GM23338 (cell line): Measurements from ENCODE around the gene CGRRF1. TPM values are rescaled to one million over a fixed set of nuclear protein-coding genes. Genes with fewer than 3 reads are reported as not detected.

Experiments used
- ATAC-seq: fragments of 200-7000 bp; cut with Tn5 transposase; 3 replicates; pipeline ENCODE4 v1.9.1; 2020
- DNase-seq: peaks from one replicate; pipeline ENCODE4 v3.0.0-alpha.2; 2015; ENCODE audit warnings: low spot score
- H2AFZ ChIP-seq: fragments of 200-600 bp; sonication (generic); 2 replicates; pipeline ENCODE4 v1.8.0; 2016; ENCODE audit warnings: antibody characterized with exemption, mild to moderate bottlenecking, moderate library complexity
- H3F3A ChIP-seq: fragments of 200-600 bp; sonication (generic); replicated peaks from 2 replicates; pipeline ENCODE4 v1.8.0; 2017; ENCODE audit warnings: antibody characterized with exemption, mixed run types, low read depth
- H3K27ac ChIP-seq: fragments of 200-600 bp; sonication (generic); 2 replicates; pipeline ENCODE4 v1.6.1; 2016; ENCODE audit warnings: low read depth
- H3K27me3 ChIP-seq: fragments of 200-600 bp; sonication (generic); 2 replicates; pipeline ENCODE4 v1.8.0; 2016; ENCODE audit warnings: mild to moderate bottlenecking, mixed run types, moderate library complexity; ENCODE audit not compliant: insufficient read depth
- H3K36me3 ChIP-seq: fragments of 200-600 bp; sonication (generic); 2 replicates; pipeline ENCODE4 v1.8.0; 2016; ENCODE audit warnings: mild to moderate bottlenecking; ENCODE audit not compliant: insufficient read depth
- H3K4me1 ChIP-seq: fragments of 200-600 bp; sonication (generic); 2 replicates; pipeline ENCODE4 v1.8.0; 2016; ENCODE audit warnings: mild to moderate bottlenecking, moderate library complexity; ENCODE audit not compliant: insufficient read depth
- H3K4me2 ChIP-seq: fragments of 200-600 bp; sonication (generic); 2 replicates; pipeline ENCODE4 v1.7.1; 2017; ENCODE audit warnings: mixed run types
- H3K4me3 ChIP-seq: fragments of 200-600 bp; sonication (generic); 2 replicates; pipeline ENCODE4 v1.6.1; 2016; ENCODE audit warnings: mixed run types
- H3K79me2 ChIP-seq: fragments of 200-600 bp; sonication (generic); replicated peaks from 2 replicates; pipeline ENCODE4 v1.8.0; 2017; ENCODE audit warnings: mild to moderate bottlenecking; ENCODE audit not compliant: insufficient read depth
- H3K9me2 ChIP-seq: fragments of 200-600 bp; sonication (generic); 2 replicates; pipeline ENCODE4 v1.8.0; 2017; ENCODE audit not compliant: insufficient read depth
- H4K20me1 ChIP-seq: fragments of 200-600 bp; sonication (generic); replicated peaks from 2 replicates; pipeline ENCODE4 v1.8.0; 2017; ENCODE audit warnings: mild to moderate bottlenecking; ENCODE audit not compliant: insufficient read depth
- H3K27ac Mint-ChIP-seq: 2 replicates; pipeline ENCODE4 v1.8.0; 2020; ENCODE audit warnings: inconsistent platforms, mild to moderate bottlenecking, moderate library complexity, mixed read lengths
- H3K27me3 Mint-ChIP-seq: 3 replicates; pipeline ENCODE4 v1.8.0; 2022; ENCODE audit warnings: low read depth, mild to moderate bottlenecking, moderate library complexity, mixed read lengths, inconsistent platforms; ENCODE audit not compliant: insufficient read depth, poor library complexity
- H3K36me3 Mint-ChIP-seq: 3 replicates; pipeline ENCODE4 v1.8.0; 2021; ENCODE audit warnings: low read depth, mild to moderate bottlenecking, inconsistent platforms, moderate library complexity, mixed read lengths
- H3K4me1 Mint-ChIP-seq: 3 replicates; pipeline ENCODE4 v1.8.0; 2020; ENCODE audit warnings: mild to moderate bottlenecking, inconsistent platforms, mixed read lengths
- H3K4me3 Mint-ChIP-seq: 3 replicates; pipeline ENCODE4 v1.8.0; 2021; ENCODE audit warnings: moderate library complexity, mild to moderate bottlenecking, inconsistent platforms, mixed read lengths
- H3K9me3 Mint-ChIP-seq: 3 replicates; pipeline ENCODE4 v1.8.0; 2020; ENCODE audit warnings: moderate library complexity, mild to moderate bottlenecking, inconsistent platforms, mixed read lengths
- ETS1 ChIP-seq: IDR thresholded peaks from 2 replicates; pipeline ENCODE4 v1.6.1; 2016; ENCODE audit warnings: antibody characterized with exemption
- EZH2phosphoT487 ChIP-seq: fragments of 200-600 bp; sonication (generic); IDR thresholded peaks from one replicate; pipeline ENCODE4 v1.8.1; 2018; ENCODE audit warnings: antibody characterized with exemption; ENCODE audit not compliant: unreplicated experiment
- JUNB ChIP-seq: IDR thresholded peaks from one replicate; pipeline ENCODE4 v1.6.1; 2016; ENCODE audit warnings: antibody characterized with exemption; ENCODE audit not compliant: unreplicated experiment
- NANOG ChIP-seq: IDR thresholded peaks from 2 replicates; pipeline ENCODE4 v1.6.1; 2016; ENCODE audit warnings: antibody characterized with exemption, borderline replicate concordance
- POLR2AphosphoS5 ChIP-seq: IDR thresholded peaks from 2 replicates; pipeline ENCODE4 v1.6.1; 2016; ENCODE audit warnings: antibody characterized with exemption, low read depth
- ZNF114 ChIP-seq: fragments of 250-450 bp; sonication (Bioruptor Pico); IDR thresholded peaks from 2 replicates; pipeline ENCODE4 v1.5.0; 2020; ENCODE audit warnings: mild to moderate bottlenecking, moderate library complexity
- ZNF331 ChIP-seq: fragments of 250-450 bp; sonication (Bioruptor Pico); IDR thresholded peaks from 2 replicates; pipeline ENCODE4 v1.5.0; 2020; ENCODE audit warnings: low read depth, mild to moderate bottlenecking, moderate library complexity
- polyA plus RNA-seq: library from polyadenylated mRNA; unstranded; fragments of >200 nt; fragmentation: Nextera tagmentation; extraction: Ambion mirVana; gene quantifications from 2 replicates; pipeline ENCODE4 v1.2.1, GENCODE V29; 2016
- total RNA-seq: library from RNA; depleted of rRNA; stranded (reverse); fragments of >200 nt; shearing (Covaris generic); gene quantifications from 2 replicates; pipeline ENCODE4 v1.2.3, GENCODE V29; 2014
- TF ChIP-seq, protein P1 (sequence below): IDR thresholded peaks from one replicate; pipeline ENCODE4 v1.6.1; 2018; ENCODE audit warnings: antibody characterized with exemption; ENCODE audit not compliant: unreplicated experiment

The CGRRF1 gene
- total and polyA plus RNA-seq, 2 experiments from 2014 or later, result 18.8 to 28.3 TPM

GRCh38 chr14:54548491-54548890 is 38.8 kb downstream of the CGRRF1 start (continued):
- TF ChIP-seq ETS1 (no peak), EZH2phosphoT487 (no peak), ZNF114 (CRISPR knock-in tag) (no peak), POLR2AphosphoS5 (no peak)

- H3K4me3 Mint-ChIP-seq, result no peak overlapping the region
- no peak overlapping the region for H3K27ac Mint-ChIP-seq
- H2AFZ ChIP-seq, result no peak overlapping the region
- peaks cover 14% of the 10 kb centered on the region for H3K4me1 Mint-ChIP-seq
- H3K27me3 Mint-ChIP-seq, result peaks cover 2% of the 10 kb centered on the region
- no peaks in the 10 kb centered on the region; the same call in 2 of the 3 replicates for H3K9me3 Mint-ChIP-seq
- no peaks in the 10 kb centered on the region for H3K36me3 Mint-ChIP-seq
- ATAC-seq, result peak; percentile 45; the same call in 2 of the 3 replicates
- H3K9me2 ChIP-seq, result no peaks in the 10 kb centered on the region
- H3K27me3 ChIP-seq, result no peaks in the 10 kb centered on the region
- peaks cover 10% of the 10 kb centered on the region for H3K4me1 ChIP-seq
- no peaks in the 10 kb centered on the region for H4K20me1 ChIP-seq
- H3F3A ChIP-seq, result no peaks in the 10 kb centered on the region
- DNase-seq, result peak; percentile 39
- H3K4me3 ChIP-seq, result no peak overlapping the region
- TF ChIP-seq, protein P1, sequence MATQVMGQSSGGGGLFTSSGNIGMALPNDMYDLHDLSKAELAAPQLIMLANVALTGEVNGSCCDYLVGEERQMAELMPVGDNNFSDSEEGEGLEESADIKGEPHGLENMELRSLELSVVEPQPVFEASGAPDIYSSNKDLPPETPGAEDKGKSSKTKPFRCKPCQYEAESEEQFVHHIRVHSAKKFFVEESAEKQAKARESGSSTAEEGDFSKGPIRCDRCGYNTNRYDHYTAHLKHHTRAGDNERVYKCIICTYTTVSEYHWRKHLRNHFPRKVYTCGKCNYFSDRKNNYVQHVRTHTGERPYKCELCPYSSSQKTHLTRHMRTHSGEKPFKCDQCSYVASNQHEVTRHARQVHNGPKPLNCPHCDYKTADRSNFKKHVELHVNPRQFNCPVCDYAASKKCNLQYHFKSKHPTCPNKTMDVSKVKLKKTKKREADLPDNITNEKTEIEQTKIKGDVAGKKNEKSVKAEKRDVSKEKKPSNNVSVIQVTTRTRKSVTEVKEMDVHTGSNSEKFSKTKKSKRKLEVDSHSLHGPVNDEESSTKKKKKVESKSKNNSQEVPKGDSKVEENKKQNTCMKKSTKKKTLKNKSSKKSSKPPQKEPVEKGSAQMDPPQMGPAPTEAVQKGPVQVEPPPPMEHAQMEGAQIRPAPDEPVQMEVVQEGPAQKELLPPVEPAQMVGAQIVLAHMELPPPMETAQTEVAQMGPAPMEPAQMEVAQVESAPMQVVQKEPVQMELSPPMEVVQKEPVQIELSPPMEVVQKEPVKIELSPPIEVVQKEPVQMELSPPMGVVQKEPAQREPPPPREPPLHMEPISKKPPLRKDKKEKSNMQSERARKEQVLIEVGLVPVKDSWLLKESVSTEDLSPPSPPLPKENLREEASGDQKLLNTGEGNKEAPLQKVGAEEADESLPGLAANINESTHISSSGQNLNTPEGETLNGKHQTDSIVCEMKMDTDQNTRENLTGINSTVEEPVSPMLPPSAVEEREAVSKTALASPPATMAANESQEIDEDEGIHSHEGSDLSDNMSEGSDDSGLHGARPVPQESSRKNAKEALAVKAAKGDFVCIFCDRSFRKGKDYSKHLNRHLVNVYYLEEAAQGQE, result peak; percentile 76
- no peak for TF ChIP-seq ZNF331 (CRISPR knock-in tag)
- no peak for TF ChIP-seq JUNB
- H3K36me3 ChIP-seq, result no peaks in the 10 kb centered on the region
- H3K79me2 ChIP-seq, result no peaks in the 10 kb centered on the region
- H3K4me2 ChIP-seq, result no peak overlapping the region
- H3K27ac ChIP-seq, result no peak overlapping the region
These were observed 40.2 kb downstream of the CGRRF1 start for GRCh38 chr14:54549862-54550261.

GRCh38 chr14:54550514-54550913 is 40.8 kb downstream of the CGRRF1 start:
- Histone ChIP-seq H4K20me1 (no peaks in the 10 kb centered on the region), H3F3A (no peaks in the 10 kb centered on the region), H2AFZ (peak overlapping the region; percentile 50; the same call in 1 of the 2 replicates), H3K36me3 (no peaks in the 10 kb centered on the region), H3K27ac (no peak overlapping the region), H3K79me2 (no peaks in the 10 kb centered on the region), H3K4me3 (no peak overlapping the region), H3K9me2 (no peaks in the 10 kb centered on the region), H3K4me2 (no peak overlapping the region), H3K27me3 (no peaks in the 10 kb centered on the region), H3K4me1 (peaks cover 10% of the 10 kb centered on the region)
- H3K4me1 Mint-ChIP-seq, result peaks cover 18% of the 10 kb centered on the region
- no peak overlapping the region for H3K4me3 Mint-ChIP-seq
- no peak for ATAC-seq
- no peaks in the 10 kb centered on the region; the same call in 2 of the 3 replicates for H3K9me3 Mint-ChIP-seq
- peaks cover 2% of the 10 kb centered on the region for H3K27me3 Mint-ChIP-seq
- H3K27ac Mint-ChIP-seq, result no peak overlapping the region
- DNase-seq, result no peak
- H3K36me3 Mint-ChIP-seq, result no peaks in the 10 kb centered on the region
- TF ChIP-seq, protein P1, result no peak
- TF ChIP-seq NANOG, result no peak
